ENCODE data around the gene PPM1K. TPM values are rescaled to one million over a fixed set of nuclear protein-coding genes. Genes with fewer than 3 reads are reported as not detected.

PPM1K gene
- total RNA-seq, 1 experiment from 2014 or later, result 10.4 TPM

DNA sequence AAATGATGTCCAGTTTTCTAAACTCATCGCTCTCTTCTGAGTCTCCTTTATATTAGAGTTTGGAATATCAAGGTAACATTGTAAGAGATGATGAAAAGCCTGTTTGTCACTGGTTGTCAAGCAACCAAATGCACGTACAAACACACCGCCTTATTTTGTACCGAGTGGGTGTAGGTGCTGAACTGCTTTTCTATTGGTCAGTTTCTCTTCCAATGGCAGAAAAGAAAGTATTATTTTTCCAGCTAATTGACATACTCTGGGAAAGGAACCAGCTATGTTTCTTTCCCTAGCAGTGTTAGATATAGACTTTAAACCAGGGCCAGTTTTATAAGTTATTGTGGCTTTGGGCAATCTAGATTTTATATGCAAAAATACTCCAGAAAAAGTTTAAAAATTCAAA lies 6.6 kb upstream of the PPM1K start:
- TF ChIP-seq, protein P1, sequence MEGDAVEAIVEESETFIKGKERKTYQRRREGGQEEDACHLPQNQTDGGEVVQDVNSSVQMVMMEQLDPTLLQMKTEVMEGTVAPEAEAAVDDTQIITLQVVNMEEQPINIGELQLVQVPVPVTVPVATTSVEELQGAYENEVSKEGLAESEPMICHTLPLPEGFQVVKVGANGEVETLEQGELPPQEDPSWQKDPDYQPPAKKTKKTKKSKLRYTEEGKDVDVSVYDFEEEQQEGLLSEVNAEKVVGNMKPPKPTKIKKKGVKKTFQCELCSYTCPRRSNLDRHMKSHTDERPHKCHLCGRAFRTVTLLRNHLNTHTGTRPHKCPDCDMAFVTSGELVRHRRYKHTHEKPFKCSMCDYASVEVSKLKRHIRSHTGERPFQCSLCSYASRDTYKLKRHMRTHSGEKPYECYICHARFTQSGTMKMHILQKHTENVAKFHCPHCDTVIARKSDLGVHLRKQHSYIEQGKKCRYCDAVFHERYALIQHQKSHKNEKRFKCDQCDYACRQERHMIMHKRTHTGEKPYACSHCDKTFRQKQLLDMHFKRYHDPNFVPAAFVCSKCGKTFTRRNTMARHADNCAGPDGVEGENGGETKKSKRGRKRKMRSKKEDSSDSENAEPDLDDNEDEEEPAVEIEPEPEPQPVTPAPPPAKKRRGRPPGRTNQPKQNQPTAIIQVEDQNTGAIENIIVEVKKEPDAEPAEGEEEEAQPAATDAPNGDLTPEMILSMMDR (conservative IDR thresholded peaks at IDR 0.05), result no peak
- no peak overlapping the region for H3K18ac ChIP-seq (ENCODE audit: insufficient read length, low read depth, low read length)
- H4K20me1 ChIP-seq (ENCODE audit: control insufficient read depth, insufficient read depth, insufficient read length), result no peaks in the 10 kb centered on the region
- no peak overlapping the region for H2BK15ac ChIP-seq (ENCODE audit: low read depth, low read length)
- no peak overlapping the region for H3T11ph ChIP-seq (ENCODE audit: low read length)
- no peak overlapping the region for H3K23ac ChIP-seq (ENCODE audit: insufficient read length, low read depth, low read length)
- Mint-ChIP-seq H3K27me3 (ENCODE audit: low read depth) (peaks cover 4% of the 10 kb centered on the region; the same call in 1 of the 2 replicates), H3K4me1 (peaks cover 0 to under 1% of the 10 kb centered on the region in 2 experiments; a peak in 2 of 4 replicates), H3K4me3 (no peak overlapping the region), H3K9me3 (no peaks in the 10 kb centered on the region), H3K27ac (no peak overlapping the region), H3K36me3 (ENCODE audit: insufficient read depth in 1 of 3, low read depth in 3 of 3) (no peaks in the 10 kb centered on the region)
- DNase-seq, result no peak
- no peak overlapping the region for H4K91ac ChIP-seq (ENCODE audit: insufficient read length, low read depth, low read length)
- H2AFZ ChIP-seq (ENCODE audit: low read length), result no peak overlapping the region
- no peak overlapping the region for H3K4ac ChIP-seq (ENCODE audit: low read depth, low read length)
- H3K79me2 ChIP-seq (ENCODE audit: insufficient read depth, low read length), result no peaks in the 10 kb centered on the region
- WGBS (ENCODE audit: extremely low coverage, insufficient read length, low lambda C conversion rate), result no CpG with 5 or more reads among the region's 4 CpGs
- H3K9me3 ChIP-seq (ENCODE audit: control insufficient read depth, low read depth, low read length), result no peaks in the 10 kb centered on the region
- no peaks in the 10 kb centered on the region for H3K4me1 ChIP-seq (ENCODE audit: insufficient read depth, low read length)
- no peak overlapping the region for H4K8ac ChIP-seq (replicated peaks; ENCODE audit: insufficient read length, low read depth, low read length)
- no peak overlapping the region for H3K27ac ChIP-seq (ENCODE audit: insufficient read length, low read depth, low read length)
- H2BK5ac ChIP-seq (ENCODE audit: insufficient read length, low read length), result no peak overlapping the region
- H2BK120ac ChIP-seq (ENCODE audit: low read depth, low read length, poor library complexity, severe bottlenecking), result no peak overlapping the region
- H2BK20ac ChIP-seq (ENCODE audit: low read depth, low read length, poor library complexity, severe bottlenecking), result no peak overlapping the region
- H3K79me1 ChIP-seq (ENCODE audit: insufficient read depth, low read depth, low read length, poor library complexity, severe bottlenecking), result no peaks in the 10 kb centered on the region
- H3K23me2 ChIP-seq (ENCODE audit: insufficient read length, low read depth, low read length, poor library complexity, severe bottlenecking), result no peaks in the 10 kb centered on the region
- H3K9ac ChIP-seq (ENCODE audit: extremely low read depth, insufficient read length, low read length), result no peak overlapping the region
- H3K14ac ChIP-seq (ENCODE audit: insufficient read depth, low read length), result no peak overlapping the region
- no peak overlapping the region for H4K5ac ChIP-seq (ENCODE audit: insufficient read length, low read depth, low read length)
- H3K56ac ChIP-seq (ENCODE audit: insufficient read length, low read depth, low read length), result no peak overlapping the region
- H3K27me3 ChIP-seq (ENCODE audit: insufficient read depth, low read length), result no peaks in the 10 kb centered on the region
- no peak overlapping the region for H2BK12ac ChIP-seq (ENCODE audit: insufficient read length, low read depth, low read length)
- no peak overlapping the region for H3K4me2 ChIP-seq (ENCODE audit: insufficient read depth, insufficient read length, low read length)
- H2AK5ac ChIP-seq (ENCODE audit: insufficient read length, low read length), result no peak overlapping the region

All from H9 (cell line).